Measurements from ENCODE around the gene GPX1. TPM values are rescaled to one million over a fixed set of nuclear protein-coding genes. Genes with fewer than 3 reads are reported as not detected.
"Not testable (repeated sequence)": the region's sequence is repeated elsewhere in the genome, so short reads cannot be mapped to it uniquely, and the experiment has no call there.

The GPX1 gene
- total RNA-seq, 1 donor from 2014 or later, result 422 TPM

- Histone ChIP-seq H3K4me3 (no peak overlapping the region), H3K9me3 (no peaks in the 10 kb centered on the region), H3K27ac (peak overlapping the region in 1 of 2 donors; percentile 53), H3K27me3 (no peaks in the 10 kb centered on the region), H3K36me3 (peaks cover 16 to 41% of the 10 kb centered on the region in 2 donors), H3K4me1 (peaks cover 7 to 24% of the 10 kb centered on the region in 2 donors)
- no peak for DNase-seq (ENCODE audit: low spot score in 2 of 2)
- TF ChIP-seq CTCF (IDR thresholded peaks at IDR 0.05), result no peak
- intact Hi-C loops (cut with DNase I), result no loop called here
These were observed 41.3 kb upstream of the GPX1 start for GRCh38 chr3:49399461-49399860.

- DNase-seq (ENCODE audit: low spot score in 2 of 2), result no peak
- no peak for TF ChIP-seq CTCF (IDR thresholded peaks at IDR 0.05)
- Histone ChIP-seq H3K4me3 (no peak overlapping the region), H3K9me3 (no peaks in the 10 kb centered on the region), H3K4me1 (peaks cover 7 to 24% of the 10 kb centered on the region in 2 donors), H3K27me3 (no peaks in the 10 kb centered on the region), H3K27ac (peak overlapping the region; percentile 37 to 53), H3K36me3 (peaks cover 11 to 38% of the 10 kb centered on the region in 2 donors)
- intact Hi-C loops (cut with DNase I), result no loop called here
These were observed 39.3 kb upstream of the GPX1 start for GRCh38 chr3:49397470-49397869.

GRCh38 chr3:49391310-49391709 lies 33.2 kb upstream of the GPX1 start:
- H3K9me3 ChIP-seq; DNase-seq (ENCODE audit: low spot score in 2 of 2); intact Hi-C loops (cut with DNase I); H3K27me3 ChIP-seq; H3K27ac ChIP-seq; H3K4me3 ChIP-seq; H3K4me1 ChIP-seq: not testable (repeated sequence)
- peaks cover 4 to 17% of the 10 kb centered on the region in 2 donors for H3K36me3 ChIP-seq

- peaks cover 0 to 17% of the 10 kb centered on the region in 2 donors for H3K4me1 ChIP-seq
- DNase-seq (ENCODE audit: low spot score in 2 of 2), result no peak
- intact Hi-C loops (cut with DNase I), result no loop called here
These were observed 31.1 kb upstream of the GPX1 start for GRCh38 chr3:49389297-49389696.

GRCh38 chr3:49388289-49388820 lies 30.2 kb upstream of the GPX1 start:
- TF ChIP-seq CTCF (IDR thresholded peaks at IDR 0.05), result no peak
- no peaks in the 10 kb centered on the region for H3K36me3 ChIP-seq

More at GRCh38 chr3:49389297-49389696, 31.1 kb upstream of the GPX1 start:
- Histone ChIP-seq H3K36me3 (peaks cover 0 to 4% of the 10 kb centered on the region in 2 donors), H3K4me3 (no peak overlapping the region), H3K9me3 (no peaks in the 10 kb centered on the region), H3K27ac (no peak overlapping the region), H3K27me3 (no peaks in the 10 kb centered on the region)
- no peak for TF ChIP-seq CTCF (IDR thresholded peaks at IDR 0.05)

GRCh38 chr3:49387721-49388120 lies 29.6 kb upstream of the GPX1 start:
- no peaks in the 10 kb centered on the region for H3K9me3 ChIP-seq
- DNase-seq (ENCODE audit: low spot score in 2 of 2), result no peak
- H3K4me3 ChIP-seq, result no peak overlapping the region
- no peaks in the 10 kb centered on the region for H3K27me3 ChIP-seq
- no peak overlapping the region for H3K27ac ChIP-seq
- TF ChIP-seq CTCF (IDR thresholded peaks at IDR 0.05), result no peak
- H3K4me1 ChIP-seq, result peaks cover 0 to 21% of the 10 kb centered on the region in 2 donors
- H3K36me3 ChIP-seq, result no peaks in the 10 kb centered on the region
- intact Hi-C loops (cut with DNase I), result no loop called here

More at GRCh38 chr3:49388289-49388820, 30.2 kb upstream of the GPX1 start:
- Histone ChIP-seq H3K27me3 (no peaks in the 10 kb centered on the region), H3K4me3 (no peak overlapping the region), H3K4me1 (peaks cover 0 to 20% of the 10 kb centered on the region in 2 donors), H3K9me3 (no peaks in the 10 kb centered on the region), H3K27ac (no peak overlapping the region)
- no peak for DNase-seq (ENCODE audit: low spot score in 2 of 2)
- intact Hi-C loops (cut with DNase I), result no loop called here

Measured in ascending aorta (tissue), 2 donors.